Measurements from ENCODE around the gene ARRB1. TPM values are rescaled to one million over a fixed set of nuclear protein-coding genes. Genes with fewer than 3 reads are reported as not detected.

Gene ARRB1
- total and polyA plus RNA-seq, 2 of the 13 experiments (the other 11 are each of a cell fraction or from before 2014, with no cell fraction given): 22.5 to 35.7 TPM

GRCh38 chr11:75399344-75400145 is 48.1 kb upstream of the ARRB1 start, which contains the start of gene RPS3 (continued):
- TF ChIP-seq PBX2 (CRISPR knock-in tag; IDR thresholded peaks at IDR 0.05) (0 out of 2 replicates have a peak, but pooled peaks have one; percentile 23), KIAA2018 (CRISPR knock-in tag; IDR thresholded peaks at IDR 0.05; ENCODE audit: borderline replicate concordance) (0 out of 2 replicates have a peak, but pooled peaks have one; percentile 14), TMF1 (CRISPR knock-in tag; IDR thresholded peaks at IDR 0.05; ENCODE audit: low read depth) (peak; percentile 77), PRDM15 (CRISPR knock-in tag; IDR thresholded peaks at IDR 0.05) (no peak), ZNF776 (CRISPR knock-in tag; IDR thresholded peaks at IDR 0.05) (peak; percentile 94), TEAD3 (CRISPR knock-in tag; optimal IDR thresholded peaks at IDR 0.05; ENCODE audit: borderline replicate concordance) (peak; percentile 61), ZNF329 (CRISPR knock-in tag; IDR thresholded peaks at IDR 0.05; ENCODE audit: low read depth) (peak; percentile 89), ETS1 (CRISPR knock-in tag; IDR thresholded peaks at IDR 0.05) (no peak), CBX2 (IDR thresholded peaks at IDR 0.05; ENCODE audit: low read depth, low read length) (no peak), CBX2 (CRISPR knock-in tag; IDR thresholded peaks at IDR 0.05; ENCODE audit: low read depth) (no peak), ZNF782 (CRISPR knock-in tag; IDR thresholded peaks at IDR 0.05; ENCODE audit: borderline replicate concordance) (peak; percentile 89), SP5 (CRISPR knock-in tag; IDR thresholded peaks at IDR 0.05; ENCODE audit: borderline replicate concordance, low read depth) (peak; percentile 40; the same call in 1 of the 2 replicates), SALL2 (CRISPR knock-in tag; IDR thresholded peaks at IDR 0.05) (peak; percentile 93), IKZF1 (IDR thresholded peaks at IDR 0.05) (no peak), JDP2 (CRISPR knock-in tag; IDR thresholded peaks at IDR 0.05; ENCODE audit: borderline replicate concordance) (no peak; the same call in 1 of the 2 replicates)
